Natural killer cell (primary cell): ENCODE data around the gene BTBD6. TPM values are rescaled to one million over a fixed set of nuclear protein-coding genes. Genes with fewer than 3 reads are reported as not detected.
A peak's percentile ranks its signal among the peaks of the same experiment; 100 is the strongest.

Experiments used
- ATAC-seq, 3 donors: fragments of 150-1000 bp in 2 of 3; fragments of 200-7000 bp in 1 of 3; cut with Tn5 transposase; 1 replicate in 1 of 3; 2 replicates in 2 of 3; pipeline ENCODE4 v1.10.0; 2021; ENCODE audit warnings: mild to moderate bottlenecking in 2 of 3, moderate library complexity in 2 of 3
- DNase-seq, 2 donors: peaks; one replicate each; pipeline versions ENCODE4 v3.0.0 to v3.0.0-alpha.2; 2013 to 2021; ENCODE audit warnings: mixed read lengths in 1 of 2
- H3K27ac ChIP-seq: one replicate; pipeline ENCODE4 v1.5.1; 2013; ENCODE audit warnings: mild to moderate bottlenecking, low read length
- H3K27me3 ChIP-seq: one replicate; pipeline ENCODE4 v1.6.1; 2013; ENCODE audit warnings: low read length; ENCODE audit not compliant: control insufficient read depth, insufficient read depth
- H3K36me3 ChIP-seq: one replicate; pipeline ENCODE4 v1.6.1; 2013; ENCODE audit warnings: low read length; ENCODE audit not compliant: control insufficient read depth, insufficient read depth
- H3K4me1 ChIP-seq: one replicate; pipeline ENCODE4 v1.6.1; 2013; ENCODE audit warnings: low read length; ENCODE audit not compliant: control insufficient read depth, insufficient read depth
- H3K4me3 ChIP-seq: one replicate; pipeline ENCODE4 v1.5.1; 2013; ENCODE audit warnings: low read length
- H3K9me3 ChIP-seq: one replicate; pipeline ENCODE4 v1.6.1; 2013; ENCODE audit warnings: low read length; ENCODE audit not compliant: control insufficient read depth, insufficient read depth
- H3K27ac Mint-ChIP-seq, 2 donors: one replicate each; pipeline ENCODE4 v1.8.0; 2022; ENCODE audit warnings: mild to moderate bottlenecking in 2 of 2, mixed read lengths in 2 of 2, moderate library complexity in 1 of 2
- H3K27me3 Mint-ChIP-seq, 2 donors: one replicate each; pipeline ENCODE4 v1.8.0; 2022; ENCODE audit warnings: low read depth in 2 of 2, mixed read lengths in 2 of 2
- H3K36me3 Mint-ChIP-seq: one replicate; pipeline ENCODE4 v1.8.0; 2022; ENCODE audit warnings: mixed read lengths
- H3K4me1 Mint-ChIP-seq, 2 donors: one replicate each; pipeline ENCODE4 v1.8.0; 2022; ENCODE audit warnings: mixed read lengths in 2 of 2
- H3K4me3 Mint-ChIP-seq: one replicate; pipeline ENCODE4 v1.8.0; 2022; ENCODE audit warnings: mild to moderate bottlenecking, moderate library complexity, mixed read lengths
- H3K9me3 Mint-ChIP-seq, 2 donors: one replicate each; pipeline ENCODE4 v1.8.0; 2022; ENCODE audit warnings: mixed read lengths in 2 of 2
- CTCF ChIP-seq: fragments of 200-600 bp; IDR thresholded peaks from one replicate; pipeline ENCODE4 v1.8.0; 2022; ENCODE audit warnings: antibody characterized with exemption
- WGBS: methylation state at CpG from one replicate; pipeline ENCODE4 v1.1.7; 2013; ENCODE audit warnings: missing lambda C conversion rate; ENCODE audit not compliant: insufficient coverage; 5-methylcytosine and 5-hydroxymethylcytosine counted together
- intact Hi-C: fragments of 100-400 bp; cut with micrococcal nuclease; formaldehyde crosslinking; loops from one replicate; pipeline ENCODE4 v1.14.2; 2022
- total RNA-seq, 4 donors: library from RNA; stranded (reverse); fragments of 120-200 nt in 1 of 4; gene quantifications; one replicate each; pipeline versions ENCODE4 v1.2.3 to v1.2.4, GENCODE V29; 2013 to 2022

Gene BTBD6
- total RNA-seq, 3 donors from 2014 or later (not counting 1 experiment from before 2014, with no cell fraction given) = 30.9 to 48.7 (median 44.2) TPM

- Mint-ChIP-seq H3K4me1 (peaks cover 8 to 28% of the 10 kb centered on the region in 2 donors), H3K27ac (no peak overlapping the region), H3K4me3 (no peak overlapping the region), H3K36me3 (no peaks in the 10 kb centered on the region), H3K27me3 (no peaks in the 10 kb centered on the region), H3K9me3 (no peaks in the 10 kb centered on the region)
- Histone ChIP-seq H3K27me3 (no peaks in the 10 kb centered on the region), H3K9me3 (no peaks in the 10 kb centered on the region), H3K36me3 (peaks cover 11% of the 10 kb centered on the region), H3K27ac (no peak overlapping the region), H3K4me1 (peaks cover 16% of the 10 kb centered on the region), H3K4me3 (no peak overlapping the region)
- intact Hi-C loops = no loop called here
- ATAC-seq (no peak), DNase-seq (no peak)
- no peak for TF ChIP-seq CTCF
- WGBS = 79% methylated on average over 8 of the region's 10 CpGs
Observed at GRCh38 chr14:105244334-105244733, 4.0 kb upstream of the BTBD6 start.

- intact Hi-C loops = no loop called here
- Histone ChIP-seq H3K9me3 (no peaks in the 10 kb centered on the region), H3K27ac (no peak overlapping the region), H3K27me3 (no peaks in the 10 kb centered on the region), H3K4me1 (peaks cover 22% of the 10 kb centered on the region), H3K36me3 (peaks cover 19% of the 10 kb centered on the region), H3K4me3 (no peak overlapping the region)
- Mint-ChIP-seq H3K4me1 (peaks cover 17 to 28% of the 10 kb centered on the region in 2 donors), H3K9me3 (no peaks in the 10 kb centered on the region), H3K27me3 (no peaks in the 10 kb centered on the region), H3K36me3 (no peaks in the 10 kb centered on the region), H3K4me3 (peak overlapping the region; percentile 9), H3K27ac (peak overlapping the region in 1 of 2 donors; percentile 74)
- WGBS = 97% methylated on average over 16 of the region's 16 CpGs
- no peak for DNase-seq
- no peak for ATAC-seq
- TF ChIP-seq CTCF = no peak
Observed at GRCh38 chr14:105247026-105247425, 1.3 kb upstream of the BTBD6 start.

GRCh38 chr14:105247715-105248367, 492 bp upstream of the BTBD6 start:
- peak overlapping the region; percentile 74 to 83 for H3K27ac Mint-ChIP-seq
- H3K9me3 ChIP-seq = no peaks in the 10 kb centered on the region
- peaks cover 19% of the 10 kb centered on the region for H3K36me3 ChIP-seq
- no peaks in the 10 kb centered on the region for H3K36me3 Mint-ChIP-seq
- peak overlapping the region; percentile 86 for H3K4me3 Mint-ChIP-seq
- peak overlapping the region; percentile 57 for H3K4me3 ChIP-seq
- peak overlapping the region; percentile 70 for H3K27ac ChIP-seq
- intact Hi-C loops = no loop called here
- ATAC-seq (peak in 2 of 3 donors; percentile 18 to 26), DNase-seq (peak in 1 of 2 donors; percentile 14)
- no peaks in the 10 kb centered on the region for H3K9me3 Mint-ChIP-seq
- peaks cover 22% of the 10 kb centered on the region for H3K4me1 ChIP-seq
- peaks cover 17 to 28% of the 10 kb centered on the region in 2 donors for H3K4me1 Mint-ChIP-seq
- H3K27me3 ChIP-seq = no peaks in the 10 kb centered on the region
- H3K27me3 Mint-ChIP-seq = no peaks in the 10 kb centered on the region
- 50% methylated on average over 42 of the region's 42 CpGs for WGBS
- no peak for TF ChIP-seq CTCF
